Measurements from ENCODE around the gene FGF5.
"Not testable (repeated sequence)": the region's sequence is repeated elsewhere in the genome, so short reads cannot be mapped to it uniquely, and the experiment has no call there.

FGF5 gene

GRCh38 chr4:80312124-80312523, 45.7 kb downstream of the FGF5 start:
- no peak overlapping the region for H2AFZ ChIP-seq (ENCODE audit: low read depth)
- TF ChIP-seq, protein P1, sequence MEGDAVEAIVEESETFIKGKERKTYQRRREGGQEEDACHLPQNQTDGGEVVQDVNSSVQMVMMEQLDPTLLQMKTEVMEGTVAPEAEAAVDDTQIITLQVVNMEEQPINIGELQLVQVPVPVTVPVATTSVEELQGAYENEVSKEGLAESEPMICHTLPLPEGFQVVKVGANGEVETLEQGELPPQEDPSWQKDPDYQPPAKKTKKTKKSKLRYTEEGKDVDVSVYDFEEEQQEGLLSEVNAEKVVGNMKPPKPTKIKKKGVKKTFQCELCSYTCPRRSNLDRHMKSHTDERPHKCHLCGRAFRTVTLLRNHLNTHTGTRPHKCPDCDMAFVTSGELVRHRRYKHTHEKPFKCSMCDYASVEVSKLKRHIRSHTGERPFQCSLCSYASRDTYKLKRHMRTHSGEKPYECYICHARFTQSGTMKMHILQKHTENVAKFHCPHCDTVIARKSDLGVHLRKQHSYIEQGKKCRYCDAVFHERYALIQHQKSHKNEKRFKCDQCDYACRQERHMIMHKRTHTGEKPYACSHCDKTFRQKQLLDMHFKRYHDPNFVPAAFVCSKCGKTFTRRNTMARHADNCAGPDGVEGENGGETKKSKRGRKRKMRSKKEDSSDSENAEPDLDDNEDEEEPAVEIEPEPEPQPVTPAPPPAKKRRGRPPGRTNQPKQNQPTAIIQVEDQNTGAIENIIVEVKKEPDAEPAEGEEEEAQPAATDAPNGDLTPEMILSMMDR (conservative IDR thresholded peaks at IDR 0.05; ENCODE audit: low read depth, low read length): no peak
- no peak overlapping the region for H3K4me3 ChIP-seq (IDR thresholded peaks at IDR 0.05; ENCODE audit: insufficient read depth, low read depth, low read length)
- H3K27me3 ChIP-seq (ENCODE audit: insufficient read depth, low read depth): no peaks in the 10 kb centered on the region
- H3K79me2 ChIP-seq (ENCODE audit: insufficient read depth, low read depth): no peaks in the 10 kb centered on the region
- H3K27ac ChIP-seq: no peak overlapping the region
- no peaks in the 10 kb centered on the region for H3K4me1 ChIP-seq (ENCODE audit: low read depth, poor library complexity, severe bottlenecking)
- no peak overlapping the region for H3K4me2 ChIP-seq
- H3K36me3 ChIP-seq (ENCODE audit: insufficient read depth): no peaks in the 10 kb centered on the region
- no peaks in the 10 kb centered on the region for H4K20me1 ChIP-seq (ENCODE audit: insufficient read depth)
- no peak overlapping the region for H3K9ac ChIP-seq

- Histone ChIP-seq H2AFZ (ENCODE audit: low read depth) (no peak overlapping the region), H3K79me2 (ENCODE audit: insufficient read depth, low read depth) (no peaks in the 10 kb centered on the region), H3K27me3 (ENCODE audit: insufficient read depth, low read depth) (no peaks in the 10 kb centered on the region), H3K27ac (no peak overlapping the region), H3K4me2 (no peak overlapping the region), H3K4me3 (IDR thresholded peaks at IDR 0.05; ENCODE audit: insufficient read depth, low read depth, low read length) (no peak overlapping the region), H3K9ac (no peak overlapping the region), H3K4me1 (ENCODE audit: low read depth, poor library complexity, severe bottlenecking) (no peaks in the 10 kb centered on the region), H3K36me3 (ENCODE audit: insufficient read depth) (no peaks in the 10 kb centered on the region), H4K20me1 (ENCODE audit: insufficient read depth) (no peaks in the 10 kb centered on the region)
- TF ChIP-seq, protein P1 (conservative IDR thresholded peaks at IDR 0.05; ENCODE audit: low read depth, low read length): no peak
These were observed 47.2 kb downstream of the FGF5 start for GRCh38 chr4:80313627-80314026.

- not testable (repeated sequence) for H3K79me2 ChIP-seq (ENCODE audit: insufficient read depth, low read depth); H3K4me1 ChIP-seq (ENCODE audit: low read depth, poor library complexity, severe bottlenecking); H3K27ac ChIP-seq; H3K36me3 ChIP-seq (ENCODE audit: insufficient read depth); H2AFZ ChIP-seq (ENCODE audit: low read depth); H3K4me3 ChIP-seq (IDR thresholded peaks at IDR 0.05; ENCODE audit: insufficient read depth, low read depth, low read length); H3K4me2 ChIP-seq; H4K20me1 ChIP-seq (ENCODE audit: insufficient read depth); H3K9ac ChIP-seq; H3K27me3 ChIP-seq (ENCODE audit: insufficient read depth, low read depth)
These were observed 49.4 kb downstream of the FGF5 start for GRCh38 chr4:80315848-80316247.

DNA sequence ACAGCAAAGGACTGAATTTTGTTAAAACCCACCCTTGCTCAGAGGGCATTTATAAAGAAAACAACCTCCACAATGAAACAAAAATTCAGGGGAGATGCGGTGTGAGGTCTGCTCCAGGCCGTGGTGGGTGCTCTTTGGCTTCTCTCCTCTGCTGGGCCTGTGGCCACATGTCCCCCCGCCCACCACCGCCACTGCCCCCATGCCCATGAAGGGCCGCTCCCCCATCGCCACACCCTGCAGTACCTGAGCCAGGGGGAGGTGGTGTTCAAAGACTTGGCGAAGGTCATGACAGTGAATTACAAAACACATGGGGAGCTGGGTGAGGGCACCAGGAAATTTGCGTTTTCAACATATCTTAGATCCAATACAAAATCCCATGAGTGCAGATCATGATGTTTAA, 54.9 kb downstream of the FGF5 start:
- H3K79me2 ChIP-seq (ENCODE audit: insufficient read depth, low read depth): no peaks in the 10 kb centered on the region
- H3K4me3 ChIP-seq (IDR thresholded peaks at IDR 0.05; ENCODE audit: insufficient read depth, low read depth, low read length): no peak overlapping the region
- no peak overlapping the region for H3K4me2 ChIP-seq
- H3K36me3 ChIP-seq (ENCODE audit: insufficient read depth): no peaks in the 10 kb centered on the region
- TF ChIP-seq, protein P1 (conservative IDR thresholded peaks at IDR 0.05; ENCODE audit: low read depth, low read length): no peak
- H3K27me3 ChIP-seq (ENCODE audit: insufficient read depth, low read depth): no peaks in the 10 kb centered on the region
- H2AFZ ChIP-seq (ENCODE audit: low read depth): no peak overlapping the region
- no peak overlapping the region for H3K27ac ChIP-seq
- H4K20me1 ChIP-seq (ENCODE audit: insufficient read depth): no peaks in the 10 kb centered on the region
- H3K9ac ChIP-seq: no peak overlapping the region
- H3K4me1 ChIP-seq (ENCODE audit: low read depth, poor library complexity, severe bottlenecking): no peaks in the 10 kb centered on the region

GRCh38 chr4:80321776-80322175, 55.3 kb downstream of the FGF5 start:
- no peak overlapping the region for H3K4me3 ChIP-seq (IDR thresholded peaks at IDR 0.05; ENCODE audit: insufficient read depth, low read depth, low read length)
- H2AFZ ChIP-seq (ENCODE audit: low read depth): no peak overlapping the region
- no peaks in the 10 kb centered on the region for H3K79me2 ChIP-seq (ENCODE audit: insufficient read depth, low read depth)
- H3K27ac ChIP-seq: no peak overlapping the region
- H3K27me3 ChIP-seq (ENCODE audit: insufficient read depth, low read depth): no peaks in the 10 kb centered on the region
- H3K36me3 ChIP-seq (ENCODE audit: insufficient read depth): no peaks in the 10 kb centered on the region
- no peak overlapping the region for H3K4me2 ChIP-seq
- H4K20me1 ChIP-seq (ENCODE audit: insufficient read depth): no peaks in the 10 kb centered on the region
- no peak overlapping the region for H3K9ac ChIP-seq
- TF ChIP-seq, protein P1 (conservative IDR thresholded peaks at IDR 0.05; ENCODE audit: low read depth, low read length): no peak
- no peaks in the 10 kb centered on the region for H3K4me1 ChIP-seq (ENCODE audit: low read depth, poor library complexity, severe bottlenecking)

All from KMS-11 (cell line).